Measurements from ENCODE around the gene SPC25. TPM values are rescaled to one million over a fixed set of nuclear protein-coding genes. Genes with fewer than 3 reads are reported as not detected.

Gene SPC25
- total RNA-seq, 1 donor from 2014 or later: 15.8 TPM

GRCh38 chr2:168903888-168904287 is 13.7 kb upstream of the SPC25 start:
- H3K9me3 Mint-ChIP-seq (ENCODE audit: low read depth): no peaks in the 10 kb centered on the region
- TF ChIP-seq CTCF (IDR thresholded peaks at IDR 0.05; ENCODE audit: unreplicated experiment): no peak
- no peaks in the 10 kb centered on the region for H3K36me3 Mint-ChIP-seq (ENCODE audit: insufficient read depth)
- no peak overlapping the region for H3K4me3 Mint-ChIP-seq (ENCODE audit: low read depth)
- H3K4me1 Mint-ChIP-seq (ENCODE audit: low read depth): no peaks in the 10 kb centered on the region
- no peak overlapping the region for H3K27ac Mint-ChIP-seq
- peaks cover 12% of the 10 kb centered on the region for H3K27me3 Mint-ChIP-seq
- DNase-seq (ENCODE audit: low spot score, unreplicated experiment): no peak

GRCh38 chr2:168901003-168901402 is 10.8 kb upstream of the SPC25 start, which contains the start of gene G6PC2:
Gene G6PC2, plus strand, starts transcription at chr2:168901291. Its CDS starts 41 bp downstream, at chr2:168901332.
- Mint-ChIP-seq H3K9me3 (ENCODE audit: low read depth) (no peaks in the 10 kb centered on the region), H3K27ac (no peak within 1 kb of the TSS), H3K4me1 (ENCODE audit: low read depth) (no peaks in the 10 kb centered on the region), H3K4me3 (ENCODE audit: low read depth) (no peak within 1 kb of the TSS), H3K27me3 (no peaks in the 10 kb centered on the region), H3K36me3 (ENCODE audit: insufficient read depth) (no peaks in the 10 kb centered on the region)
- TF ChIP-seq CTCF (IDR thresholded peaks at IDR 0.05; ENCODE audit: unreplicated experiment): no peak
- no peak for DNase-seq (ENCODE audit: low spot score, unreplicated experiment)

- Mint-ChIP-seq H3K27me3 (peaks cover 8% of the 10 kb centered on the region), H3K4me3 (ENCODE audit: low read depth) (no peak overlapping the region), H3K9me3 (ENCODE audit: low read depth) (no peaks in the 10 kb centered on the region), H3K4me1 (ENCODE audit: low read depth) (no peaks in the 10 kb centered on the region), H3K27ac (no peak overlapping the region), H3K36me3 (ENCODE audit: insufficient read depth) (no peaks in the 10 kb centered on the region)
- DNase-seq (ENCODE audit: low spot score, unreplicated experiment): no peak
- no peak for TF ChIP-seq CTCF (IDR thresholded peaks at IDR 0.05; ENCODE audit: unreplicated experiment)
These were observed 7.2 kb upstream of the SPC25 start for GRCh38 chr2:168897449-168897848.

GRCh38 chr2:168896783-168897182 is 6.6 kb upstream of the SPC25 start:
- H3K27ac Mint-ChIP-seq: no peak overlapping the region
- H3K36me3 Mint-ChIP-seq (ENCODE audit: insufficient read depth): no peaks in the 10 kb centered on the region
- no peak for DNase-seq (ENCODE audit: low spot score, unreplicated experiment)
- no peak overlapping the region for H3K4me3 Mint-ChIP-seq (ENCODE audit: low read depth)
- H3K27me3 Mint-ChIP-seq: peaks cover 14% of the 10 kb centered on the region
- no peaks in the 10 kb centered on the region for H3K9me3 Mint-ChIP-seq (ENCODE audit: low read depth)
- no peak for TF ChIP-seq CTCF (IDR thresholded peaks at IDR 0.05; ENCODE audit: unreplicated experiment)
- H3K4me1 Mint-ChIP-seq (ENCODE audit: low read depth): no peaks in the 10 kb centered on the region

GRCh38 chr2:168895771-168896170 is 5.5 kb upstream of the SPC25 start:
- Mint-ChIP-seq H3K36me3 (ENCODE audit: insufficient read depth) (no peaks in the 10 kb centered on the region), H3K9me3 (ENCODE audit: low read depth) (no peaks in the 10 kb centered on the region), H3K4me3 (ENCODE audit: low read depth) (no peak overlapping the region), H3K4me1 (ENCODE audit: low read depth) (no peaks in the 10 kb centered on the region), H3K27ac (no peak overlapping the region), H3K27me3 (peaks cover 17% of the 10 kb centered on the region)
- no peak for TF ChIP-seq CTCF (IDR thresholded peaks at IDR 0.05; ENCODE audit: unreplicated experiment)
- no peak for DNase-seq (ENCODE audit: low spot score, unreplicated experiment)
